HG03342 (cell line): ENCODE results near the gene SNORC.
"Not testable (repeated sequence)": the region's sequence is repeated elsewhere in the genome, so short reads cannot be mapped to it uniquely, and the experiment has no call there.

Source experiments
- ATAC-seq: cut with Tn5 transposase; IDR thresholded peaks from one replicate; pipeline ENCODE4 v1.9.1; 2021; ENCODE audit warnings: mild to moderate bottlenecking, moderate library complexity; ENCODE audit not compliant: unreplicated experiment

Gene SNORC

GRCh38 chr2:232896111-232896510 is 26.0 kb downstream of the SNORC start:
- no peak for ATAC-seq

GRCh38 chr2:232896720-232897597 is 26.9 kb downstream of the SNORC start:
- ATAC-seq: no peak

- no peak for ATAC-seq
Observed at GRCh38 chr2:232897598-232898408, 27.7 kb downstream of the SNORC start.

GRCh38 chr2:232898592-232899543 is 28.8 kb downstream of the SNORC start:
- no peak for ATAC-seq

- no peak for ATAC-seq
Observed at GRCh38 chr2:232900811-232901735, 31.0 kb downstream of the SNORC start.

- no peak for ATAC-seq
Observed at GRCh38 chr2:232901736-232902578, 31.9 kb downstream of the SNORC start.

- ATAC-seq: no peak
Observed at GRCh38 chr2:232903989-232904388, 33.9 kb downstream of the SNORC start.

- ATAC-seq: not testable (repeated sequence)
Observed at GRCh38 chr2:232906867-232907717, 37.0 kb downstream of the SNORC start.

- not testable (repeated sequence) for ATAC-seq
Observed at GRCh38 chr2:232907718-232908085, 37.6 kb downstream of the SNORC start.

GRCh38 chr2:232908695-232909094 is 38.6 kb downstream of the SNORC start:
- ATAC-seq: no peak

GRCh38 chr2:232910376-232910775 is 40.3 kb downstream of the SNORC start:
- no peak for ATAC-seq

GRCh38 chr2:232911712-232912277 is 41.7 kb downstream of the SNORC start:
- no peak for ATAC-seq

GRCh38 chr2:232913903-232914302 is 43.8 kb downstream of the SNORC start:
- no peak for ATAC-seq

- ATAC-seq: no peak
Observed at GRCh38 chr2:232919141-232919540, 49.1 kb downstream of the SNORC start.

- no peak for ATAC-seq
Observed at GRCh38 chr2:232920055-232920454, 50.0 kb downstream of the SNORC start.

- no peak for ATAC-seq
Observed at GRCh38 chr2:232920760-232921159, 50.7 kb downstream of the SNORC start.

GRCh38 chr2:232924433-232924832 is 54.4 kb downstream of the SNORC start:
- ATAC-seq: no peak
